SU-DHL-6 (cell line): ENCODE measurements around the gene CHD2.

ENCODE experiments used
- CTCF ChIP-seq: fragments of 200-600 bp; sonication (generic); IDR thresholded peaks from one replicate; pipeline ENCODE4 v1.5.1; 2017; ENCODE audit warnings: antibody characterized with exemption, mild to moderate bottlenecking, low read length, moderate library complexity; ENCODE audit not compliant: insufficient read depth, poor library complexity, severe bottlenecking
- EZH2phosphoT487 ChIP-seq: fragments of 200-600 bp; sonication (generic), shearing (Covaris generic); conservative IDR thresholded peaks from 2 replicates; pipeline ENCODE4 v1.6.1; 2018; ENCODE audit warnings: mild to moderate bottlenecking, antibody characterized with exemption, low read length, moderate library complexity, mixed read lengths

- no peak for TF ChIP-seq CTCF
- no peak for TF ChIP-seq EZH2phosphoT487
Observed at GRCh38 chr15:92941668-92942067, 41.5 kb downstream of the CHD2 start.
